ENCODE measurements around the gene FOXRED2.
A peak's percentile ranks its signal among the peaks of the same experiment; 100 is the strongest.
"Not testable (repeated sequence)": the region's sequence is repeated elsewhere in the genome, so short reads cannot be mapped to it uniquely, and the experiment has no call there.

FOXRED2 gene

GRCh38 chr22:36538529-36538928 lies 31.7 kb upstream of the FOXRED2 start:
- Histone ChIP-seq H3K27me3 (ENCODE audit: control insufficient read depth, insufficient read depth, low read length) (peaks cover 9% of the 10 kb centered on the region), H3K36me3 (ENCODE audit: control insufficient read depth, insufficient read depth, low read length) (no peaks in the 10 kb centered on the region), H3K4me3 (ENCODE audit: low read length) (no peak overlapping the region), H3K9me3 (ENCODE audit: control insufficient read depth, low read length) (no peaks in the 10 kb centered on the region), H3K4me1 (ENCODE audit: control insufficient read depth, insufficient read depth, low read length) (no peaks in the 10 kb centered on the region), H3K9ac (ENCODE audit: low read length) (no peak overlapping the region)

- H3K4me3 ChIP-seq (ENCODE audit: low read length) = no peak overlapping the region
- H3K9me3 ChIP-seq (ENCODE audit: control insufficient read depth, low read length) = no peaks in the 10 kb centered on the region
- H3K4me1 ChIP-seq (ENCODE audit: control insufficient read depth, insufficient read depth, low read length) = no peaks in the 10 kb centered on the region
- no peak overlapping the region for H3K9ac ChIP-seq (ENCODE audit: low read length)
- H3K27me3 ChIP-seq (ENCODE audit: control insufficient read depth, insufficient read depth, low read length) = peaks cover 9% of the 10 kb centered on the region
- no peaks in the 10 kb centered on the region for H3K36me3 ChIP-seq (ENCODE audit: control insufficient read depth, insufficient read depth, low read length)
Measured at GRCh38 chr22:36536717-36537116, 29.9 kb upstream of the FOXRED2 start.

GRCh38 chr22:36533320-36533719 lies 26.5 kb upstream of the FOXRED2 start:
- H3K36me3 ChIP-seq (ENCODE audit: control insufficient read depth, insufficient read depth, low read length); H3K9me3 ChIP-seq (ENCODE audit: control insufficient read depth, low read length); H3K27me3 ChIP-seq (ENCODE audit: control insufficient read depth, insufficient read depth, low read length); H3K4me1 ChIP-seq (ENCODE audit: control insufficient read depth, insufficient read depth, low read length); H3K4me3 ChIP-seq (ENCODE audit: low read length); H3K9ac ChIP-seq (ENCODE audit: low read length): not testable (repeated sequence)

- H3K9ac ChIP-seq (ENCODE audit: low read length) = no peak overlapping the region
- peaks cover 6% of the 10 kb centered on the region for H3K27me3 ChIP-seq (ENCODE audit: control insufficient read depth, insufficient read depth, low read length)
- no peaks in the 10 kb centered on the region for H3K9me3 ChIP-seq (ENCODE audit: control insufficient read depth, low read length)
- H3K4me3 ChIP-seq (ENCODE audit: low read length) = no peak overlapping the region
- H3K4me1 ChIP-seq (ENCODE audit: control insufficient read depth, insufficient read depth, low read length) = peaks cover 4% of the 10 kb centered on the region
- H3K36me3 ChIP-seq (ENCODE audit: control insufficient read depth, insufficient read depth, low read length) = no peaks in the 10 kb centered on the region
Measured at GRCh38 chr22:36532466-36532865, 25.6 kb upstream of the FOXRED2 start.

GRCh38 chr22:36528795-36529751 lies 22.2 kb upstream of the FOXRED2 start, which contains the start of gene EIF3D:
Gene EIF3D, minus strand, starts transcription at chr22:36529166. Its CDS starts 3,045 bp downstream, at chr22:36526121.
- Histone ChIP-seq H3K27me3 (ENCODE audit: control insufficient read depth, insufficient read depth, low read length) (no peaks in the 10 kb centered on the region), H3K4me3 (ENCODE audit: low read length) (peak within 1 kb of the TSS; percentile 94), H3K9me3 (ENCODE audit: control insufficient read depth, low read length) (no peaks in the 10 kb centered on the region), H3K4me1 (ENCODE audit: control insufficient read depth, insufficient read depth, low read length) (peaks cover 4% of the 10 kb centered on the region), H3K9ac (ENCODE audit: low read length) (peak within 1 kb of the TSS; percentile 97), H3K36me3 (ENCODE audit: control insufficient read depth, insufficient read depth, low read length) (peaks cover 10% of the 10 kb centered on the region)

GRCh38 chr22:36528341-36528740 lies 21.5 kb upstream of the FOXRED2 start:
- Histone ChIP-seq H3K27me3 (ENCODE audit: control insufficient read depth, insufficient read depth, low read length) (no peaks in the 10 kb centered on the region), H3K4me3 (ENCODE audit: low read length) (peak overlapping the region; percentile 94), H3K36me3 (ENCODE audit: control insufficient read depth, insufficient read depth, low read length) (peaks cover 16% of the 10 kb centered on the region), H3K9me3 (ENCODE audit: control insufficient read depth, low read length) (no peaks in the 10 kb centered on the region), H3K4me1 (ENCODE audit: control insufficient read depth, insufficient read depth, low read length) (peaks cover 4% of the 10 kb centered on the region), H3K9ac (ENCODE audit: low read length) (peak overlapping the region; percentile 97)

GRCh38 chr22:36522662-36523061 lies 15.8 kb upstream of the FOXRED2 start:
- peaks cover 37% of the 10 kb centered on the region for H3K36me3 ChIP-seq (ENCODE audit: control insufficient read depth, insufficient read depth, low read length)
- H3K9me3 ChIP-seq (ENCODE audit: control insufficient read depth, low read length) = no peaks in the 10 kb centered on the region

GRCh38 chr22:36520423-36520822 lies 13.6 kb upstream of the FOXRED2 start:
- peaks cover 41% of the 10 kb centered on the region for H3K36me3 ChIP-seq (ENCODE audit: control insufficient read depth, insufficient read depth, low read length)
- no peak overlapping the region for H3K9ac ChIP-seq (ENCODE audit: low read length)
- no peaks in the 10 kb centered on the region for H3K9me3 ChIP-seq (ENCODE audit: control insufficient read depth, low read length)
- H3K27me3 ChIP-seq (ENCODE audit: control insufficient read depth, insufficient read depth, low read length) = no peaks in the 10 kb centered on the region
- no peaks in the 10 kb centered on the region for H3K4me1 ChIP-seq (ENCODE audit: control insufficient read depth, insufficient read depth, low read length)
- no peak overlapping the region for H3K4me3 ChIP-seq (ENCODE audit: low read length)

More at GRCh38 chr22:36522662-36523061, 15.8 kb upstream of the FOXRED2 start:
- no peak overlapping the region for H3K9ac ChIP-seq (ENCODE audit: low read length)
- no peak overlapping the region for H3K4me3 ChIP-seq (ENCODE audit: low read length)
- H3K4me1 ChIP-seq (ENCODE audit: control insufficient read depth, insufficient read depth, low read length) = no peaks in the 10 kb centered on the region
- H3K27me3 ChIP-seq (ENCODE audit: control insufficient read depth, insufficient read depth, low read length) = no peaks in the 10 kb centered on the region

- H3K9me3 ChIP-seq (ENCODE audit: control insufficient read depth, low read length); H3K9ac ChIP-seq (ENCODE audit: low read length); H3K27me3 ChIP-seq (ENCODE audit: control insufficient read depth, insufficient read depth, low read length); H3K4me3 ChIP-seq (ENCODE audit: low read length); H3K4me1 ChIP-seq (ENCODE audit: control insufficient read depth, insufficient read depth, low read length): not testable (repeated sequence)
- peaks cover 39% of the 10 kb centered on the region for H3K36me3 ChIP-seq (ENCODE audit: control insufficient read depth, insufficient read depth, low read length)
Measured at GRCh38 chr22:36519906-36520305, 13.1 kb upstream of the FOXRED2 start.

- no peaks in the 10 kb centered on the region for H3K9me3 ChIP-seq (ENCODE audit: control insufficient read depth, low read length)
- no peak overlapping the region for H3K9ac ChIP-seq (ENCODE audit: low read length)
- peaks cover 46% of the 10 kb centered on the region for H3K36me3 ChIP-seq (ENCODE audit: control insufficient read depth, insufficient read depth, low read length)
- H3K4me3 ChIP-seq (ENCODE audit: low read length) = no peak overlapping the region
- no peaks in the 10 kb centered on the region for H3K4me1 ChIP-seq (ENCODE audit: control insufficient read depth, insufficient read depth, low read length)
- H3K27me3 ChIP-seq (ENCODE audit: control insufficient read depth, insufficient read depth, low read length) = no peaks in the 10 kb centered on the region
Measured at GRCh38 chr22:36514766-36515165, 7.9 kb upstream of the FOXRED2 start.

GRCh38 chr22:36512991-36513390 lies 6.2 kb upstream of the FOXRED2 start:
- Histone ChIP-seq H3K9me3 (ENCODE audit: control insufficient read depth, low read length) (no peaks in the 10 kb centered on the region), H3K36me3 (ENCODE audit: control insufficient read depth, insufficient read depth, low read length) (peaks cover 32% of the 10 kb centered on the region), H3K27me3 (ENCODE audit: control insufficient read depth, insufficient read depth, low read length) (no peaks in the 10 kb centered on the region), H3K4me1 (ENCODE audit: control insufficient read depth, insufficient read depth, low read length) (no peaks in the 10 kb centered on the region), H3K9ac (ENCODE audit: low read length) (no peak overlapping the region), H3K4me3 (ENCODE audit: low read length) (no peak overlapping the region)

GRCh38 chr22:36512333-36512732 lies 5.5 kb upstream of the FOXRED2 start:
- H3K9ac ChIP-seq (ENCODE audit: low read length) = no peak overlapping the region
- H3K36me3 ChIP-seq (ENCODE audit: control insufficient read depth, insufficient read depth, low read length) = peaks cover 32% of the 10 kb centered on the region
- no peaks in the 10 kb centered on the region for H3K27me3 ChIP-seq (ENCODE audit: control insufficient read depth, insufficient read depth, low read length)
- no peak overlapping the region for H3K4me3 ChIP-seq (ENCODE audit: low read length)
- H3K9me3 ChIP-seq (ENCODE audit: control insufficient read depth, low read length) = no peaks in the 10 kb centered on the region
- H3K4me1 ChIP-seq (ENCODE audit: control insufficient read depth, insufficient read depth, low read length) = peaks cover 3% of the 10 kb centered on the region

Measured in mucosa of stomach (tissue), 1 donor.